ENCODE results near the gene TNS1. TPM values are rescaled to one million over a fixed set of nuclear protein-coding genes. Genes with fewer than 3 reads are reported as not detected.

The TNS1 gene
- total RNA-seq, 3 donors from 2014 or later (not counting 1 experiment from before 2014, with no cell fraction given), result 1.1 to 3.0 (median 2.1) TPM

DNA sequence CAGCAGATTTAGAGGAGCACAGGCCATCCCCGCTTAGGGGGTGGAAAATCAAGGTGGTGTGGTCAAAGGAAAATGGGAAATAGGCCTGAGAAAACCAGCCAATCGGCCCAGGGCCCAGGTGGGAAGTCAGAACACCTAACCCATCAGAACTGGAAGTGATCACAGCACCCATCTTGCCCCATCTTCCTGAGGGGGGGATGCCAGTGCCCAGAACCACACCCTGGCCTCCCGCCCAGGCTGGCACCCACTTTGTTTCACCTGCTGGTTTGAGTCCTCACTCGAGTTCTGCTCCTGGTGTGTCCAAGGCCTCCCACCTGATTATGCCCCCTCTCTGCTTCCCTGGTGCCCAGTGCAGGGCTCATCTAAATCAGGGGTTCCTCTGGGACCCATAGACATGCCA, 174.5 kb downstream of the TNS1 start:
- Mint-ChIP-seq H3K4me3 (no peak overlapping the region), H3K36me3 (no peaks in the 10 kb centered on the region), H3K9me3 (no peaks in the 10 kb centered on the region), H3K27me3 (ENCODE audit: low read depth in 2 of 2) (peaks cover 0 to 6% of the 10 kb centered on the region in 2 donors), H3K4me1 (no peaks in the 10 kb centered on the region), H3K27ac (no peak overlapping the region)
- ATAC-seq (no peak), DNase-seq (no peak)
- Histone ChIP-seq H3K4me1 (ENCODE audit: control insufficient read depth, insufficient read depth, low read length) (no peaks in the 10 kb centered on the region), H3K36me3 (ENCODE audit: control insufficient read depth, insufficient read depth, low read length) (no peaks in the 10 kb centered on the region), H3K27ac (ENCODE audit: low read length) (no peak overlapping the region), H3K4me3 (ENCODE audit: low read length) (no peak overlapping the region), H3K27me3 (ENCODE audit: control insufficient read depth, insufficient read depth, low read length) (no peaks in the 10 kb centered on the region), H3K9me3 (ENCODE audit: control insufficient read depth, insufficient read depth, low read length) (no peaks in the 10 kb centered on the region)
- TF ChIP-seq, protein P1, sequence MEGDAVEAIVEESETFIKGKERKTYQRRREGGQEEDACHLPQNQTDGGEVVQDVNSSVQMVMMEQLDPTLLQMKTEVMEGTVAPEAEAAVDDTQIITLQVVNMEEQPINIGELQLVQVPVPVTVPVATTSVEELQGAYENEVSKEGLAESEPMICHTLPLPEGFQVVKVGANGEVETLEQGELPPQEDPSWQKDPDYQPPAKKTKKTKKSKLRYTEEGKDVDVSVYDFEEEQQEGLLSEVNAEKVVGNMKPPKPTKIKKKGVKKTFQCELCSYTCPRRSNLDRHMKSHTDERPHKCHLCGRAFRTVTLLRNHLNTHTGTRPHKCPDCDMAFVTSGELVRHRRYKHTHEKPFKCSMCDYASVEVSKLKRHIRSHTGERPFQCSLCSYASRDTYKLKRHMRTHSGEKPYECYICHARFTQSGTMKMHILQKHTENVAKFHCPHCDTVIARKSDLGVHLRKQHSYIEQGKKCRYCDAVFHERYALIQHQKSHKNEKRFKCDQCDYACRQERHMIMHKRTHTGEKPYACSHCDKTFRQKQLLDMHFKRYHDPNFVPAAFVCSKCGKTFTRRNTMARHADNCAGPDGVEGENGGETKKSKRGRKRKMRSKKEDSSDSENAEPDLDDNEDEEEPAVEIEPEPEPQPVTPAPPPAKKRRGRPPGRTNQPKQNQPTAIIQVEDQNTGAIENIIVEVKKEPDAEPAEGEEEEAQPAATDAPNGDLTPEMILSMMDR (IDR thresholded peaks at IDR 0.05), result no peak
- intact Hi-C loops (cut with micrococcal nuclease), result no loop called here
- WGBS (ENCODE audit: insufficient coverage), result 64% methylated on average over 4 of the region's 4 CpGs

DNA sequence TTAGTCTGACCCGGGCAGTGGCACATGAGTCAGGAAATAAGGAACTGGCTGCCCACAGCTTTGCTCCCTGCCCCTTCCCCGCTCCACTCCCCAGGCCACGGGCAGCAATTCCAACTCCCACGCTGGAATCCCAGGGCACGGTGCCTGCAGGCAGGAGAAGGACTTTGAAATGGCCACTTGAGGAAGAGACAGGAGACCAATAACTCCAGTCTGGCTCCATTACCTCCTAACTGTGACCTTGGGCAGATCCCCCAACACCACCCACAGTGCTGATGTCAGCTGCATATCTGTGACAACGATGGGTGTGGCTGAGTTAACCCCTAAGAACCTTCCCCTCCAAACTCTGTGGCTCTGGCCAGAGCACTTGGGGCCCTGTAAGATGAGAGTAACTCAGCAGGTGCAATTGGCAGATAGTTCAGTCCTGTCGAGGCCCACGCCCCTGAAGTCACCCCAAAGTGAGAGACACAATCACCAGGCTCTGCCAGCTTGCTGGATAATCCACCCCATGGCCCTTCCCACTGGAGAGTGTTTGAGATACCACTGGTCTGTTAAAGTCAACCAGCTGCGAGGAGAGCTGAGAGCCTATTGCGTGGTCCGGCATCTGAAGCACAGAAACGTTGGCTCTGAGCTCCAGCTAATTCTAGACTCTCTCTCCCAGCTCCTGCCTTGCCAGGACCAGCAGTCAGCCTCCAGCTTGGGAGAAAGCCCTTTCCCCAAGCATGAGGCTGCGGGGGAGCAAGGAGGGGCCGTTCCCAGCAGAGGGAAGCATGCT, 175.2 kb downstream of the TNS1 start:
- no peak overlapping the region for H3K4me3 Mint-ChIP-seq
- H3K9me3 ChIP-seq (ENCODE audit: control insufficient read depth, insufficient read depth, low read length), result no peaks in the 10 kb centered on the region
- no peaks in the 10 kb centered on the region for H3K27me3 ChIP-seq (ENCODE audit: control insufficient read depth, insufficient read depth, low read length)
- H3K4me3 ChIP-seq (ENCODE audit: low read length), result no peak overlapping the region
- DNase-seq (no peak), ATAC-seq (no peak)
- intact Hi-C loops (cut with micrococcal nuclease), result no loop called here
- TF ChIP-seq, protein P1 (IDR thresholded peaks at IDR 0.05), result no peak
- no peaks in the 10 kb centered on the region for H3K36me3 Mint-ChIP-seq
- no peaks in the 10 kb centered on the region for H3K9me3 Mint-ChIP-seq
- H3K27me3 Mint-ChIP-seq (ENCODE audit: low read depth in 2 of 2), result peaks cover 0 to 6% of the 10 kb centered on the region in 2 donors
- WGBS (ENCODE audit: insufficient coverage), result 85% methylated on average over 14 of the region's 14 CpGs
- no peaks in the 10 kb centered on the region for H3K36me3 ChIP-seq (ENCODE audit: control insufficient read depth, insufficient read depth, low read length)
- H3K27ac ChIP-seq (ENCODE audit: low read length), result no peak overlapping the region
- H3K27ac Mint-ChIP-seq, result no peak overlapping the region
- H3K4me1 ChIP-seq (ENCODE audit: control insufficient read depth, insufficient read depth, low read length), result no peaks in the 10 kb centered on the region
- H3K4me1 Mint-ChIP-seq, result no peaks in the 10 kb centered on the region

DNA sequence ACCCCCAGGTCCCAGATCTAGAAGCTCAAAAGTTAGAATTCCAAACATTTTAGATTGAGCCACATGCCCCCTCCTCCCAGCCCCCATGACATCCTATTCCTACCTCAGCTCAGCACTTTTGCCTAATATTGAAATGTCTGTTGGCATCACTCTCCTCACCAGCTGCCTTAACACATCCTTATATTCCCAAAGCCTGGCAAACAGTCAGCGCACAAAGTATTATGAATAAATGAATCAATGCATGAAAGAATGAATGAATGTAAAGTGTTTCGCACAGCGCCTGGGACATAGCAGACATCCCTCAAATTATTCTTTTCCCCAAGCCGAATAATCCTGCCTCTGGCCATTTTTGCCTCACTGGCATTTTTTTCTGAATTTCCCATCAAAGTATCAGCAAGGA, 175.8 kb downstream of the TNS1 start:
- Histone ChIP-seq H3K27me3 (ENCODE audit: control insufficient read depth, insufficient read depth, low read length) (no peaks in the 10 kb centered on the region), H3K9me3 (ENCODE audit: control insufficient read depth, insufficient read depth, low read length) (no peaks in the 10 kb centered on the region), H3K27ac (ENCODE audit: low read length) (no peak overlapping the region), H3K4me1 (ENCODE audit: control insufficient read depth, insufficient read depth, low read length) (no peaks in the 10 kb centered on the region), H3K36me3 (ENCODE audit: control insufficient read depth, insufficient read depth, low read length) (no peaks in the 10 kb centered on the region), H3K4me3 (ENCODE audit: low read length) (no peak overlapping the region)
- no peak overlapping the region for H3K27ac Mint-ChIP-seq
- no peaks in the 10 kb centered on the region for H3K9me3 Mint-ChIP-seq
- H3K4me3 Mint-ChIP-seq, result no peak overlapping the region
- no peaks in the 10 kb centered on the region for H3K36me3 Mint-ChIP-seq
- TF ChIP-seq, protein P1 (IDR thresholded peaks at IDR 0.05), result no peak
- peaks cover 0 to 4% of the 10 kb centered on the region in 2 donors for H3K27me3 Mint-ChIP-seq (ENCODE audit: low read depth in 2 of 2)
- intact Hi-C loops (cut with micrococcal nuclease), result no loop called here
- ATAC-seq (no peak), DNase-seq (no peak)
- no peaks in the 10 kb centered on the region for H3K4me1 Mint-ChIP-seq
- WGBS (ENCODE audit: insufficient coverage), result 91% methylated on average over 3 of the region's 4 CpGs

DNA sequence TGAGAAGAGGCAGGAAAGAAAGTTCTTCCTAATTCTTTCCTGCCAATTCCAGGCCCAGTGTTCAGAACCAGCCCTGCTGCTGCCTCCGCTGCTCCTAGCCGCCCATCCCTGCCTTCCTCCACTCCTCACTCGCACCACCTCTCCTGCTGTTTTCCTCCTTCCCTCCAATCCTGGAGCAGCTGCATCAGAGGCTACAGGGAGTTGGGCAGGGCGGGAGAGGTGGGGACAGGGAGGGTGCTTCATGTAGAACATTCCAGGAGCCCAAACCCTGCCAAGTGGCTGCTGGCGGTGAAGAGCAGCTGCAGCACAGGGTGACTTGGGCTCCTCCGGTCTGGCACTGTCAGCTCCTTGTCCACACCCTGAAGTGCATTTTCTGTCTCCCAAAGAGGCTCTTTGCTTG, 176.3 kb downstream of the TNS1 start:
- Histone ChIP-seq H3K4me3 (ENCODE audit: low read length) (no peak overlapping the region), H3K9me3 (ENCODE audit: control insufficient read depth, insufficient read depth, low read length) (no peaks in the 10 kb centered on the region), H3K36me3 (ENCODE audit: control insufficient read depth, insufficient read depth, low read length) (no peaks in the 10 kb centered on the region), H3K27me3 (ENCODE audit: control insufficient read depth, insufficient read depth, low read length) (no peaks in the 10 kb centered on the region), H3K4me1 (ENCODE audit: control insufficient read depth, insufficient read depth, low read length) (no peaks in the 10 kb centered on the region), H3K27ac (ENCODE audit: low read length) (no peak overlapping the region)
- DNase-seq (no peak), ATAC-seq (no peak)
- intact Hi-C loops (cut with micrococcal nuclease), result no loop called here
- no peaks in the 10 kb centered on the region for H3K4me1 Mint-ChIP-seq
- H3K9me3 Mint-ChIP-seq, result no peaks in the 10 kb centered on the region
- TF ChIP-seq, protein P1 (IDR thresholded peaks at IDR 0.05), result no peak
- peaks cover 0 to 4% of the 10 kb centered on the region in 2 donors for H3K27me3 Mint-ChIP-seq (ENCODE audit: low read depth in 2 of 2)
- no peak overlapping the region for H3K27ac Mint-ChIP-seq
- no peak overlapping the region for H3K4me3 Mint-ChIP-seq
- H3K36me3 Mint-ChIP-seq, result no peaks in the 10 kb centered on the region
- WGBS (ENCODE audit: insufficient coverage), result 88% methylated on average over 6 of the region's 6 CpGs
